EL (cell line): ENCODE measurements around the gene OCA2.
A peak's percentile ranks its signal among the peaks of the same experiment; 100 is the strongest.

ENCODE experiments used
- DNase-seq: peaks from one replicate; pipeline ENCODE4 v3.0.0-alpha.2; 2016

The OCA2 gene

GRCh38 chr15:28068930-28069329 is 30.2 kb downstream of the OCA2 start:
- DNase-seq, result no peak

GRCh38 chr15:28066231-28066630 is 32.9 kb downstream of the OCA2 start:
- no peak for DNase-seq

GRCh38 chr15:28060005-28060404 is 39.1 kb downstream of the OCA2 start:
- no peak for DNase-seq

GRCh38 chr15:28058082-28058481 is 41.0 kb downstream of the OCA2 start:
- no peak for DNase-seq

DNA sequence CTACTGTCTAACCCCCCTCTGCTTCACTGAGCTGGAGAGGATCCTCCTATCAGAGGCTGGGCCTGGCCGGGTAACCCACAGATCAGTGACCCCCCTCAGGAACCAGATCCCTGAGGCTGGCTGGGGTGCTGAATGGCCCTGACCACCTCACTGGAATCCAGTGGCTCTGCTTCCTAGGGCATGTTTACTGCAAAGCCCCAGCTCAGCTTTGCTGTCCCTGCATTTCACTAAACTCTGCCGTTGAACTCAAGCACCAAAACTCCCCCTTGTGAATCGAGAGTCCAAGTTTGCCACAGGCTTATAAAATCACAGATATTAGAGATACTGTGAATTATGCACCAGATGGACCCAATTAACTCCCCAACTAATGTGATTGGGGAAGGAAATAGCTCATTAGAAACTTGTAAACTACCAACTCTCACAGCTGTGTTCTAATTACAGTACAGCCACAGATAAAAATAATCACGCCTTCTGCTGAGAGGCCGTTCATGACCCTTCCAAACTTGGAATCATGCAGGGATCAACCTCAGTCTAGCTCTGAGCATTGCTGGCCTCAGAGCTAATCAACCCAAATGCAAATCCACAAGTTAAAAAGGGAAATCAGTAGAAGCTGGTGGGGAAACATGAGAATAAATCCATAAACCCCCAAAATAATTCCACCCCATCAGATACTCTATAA is 47.0 kb downstream of the OCA2 start:
- no peak for DNase-seq

DNA sequence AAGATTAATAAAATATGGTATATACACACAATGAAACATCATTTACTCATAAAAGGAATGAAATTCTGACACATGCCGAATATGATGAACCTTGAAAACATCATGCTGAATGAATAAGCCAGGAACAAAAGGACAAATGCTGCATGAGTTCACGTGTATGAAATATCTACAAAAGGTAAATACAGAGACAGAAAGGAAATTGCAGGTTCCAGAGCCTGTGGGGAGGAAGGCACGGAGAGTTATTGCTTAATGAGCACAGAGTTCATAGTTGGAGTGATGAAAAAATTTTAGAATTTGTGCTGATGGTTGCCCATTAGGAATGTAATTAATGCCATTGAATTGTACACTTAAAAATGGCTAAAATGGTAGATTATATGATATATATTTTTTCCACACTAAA is 49.5 kb downstream of the OCA2 start:
- DNase-seq, result no peak

GRCh38 chr15:28047277-28047676 is 51.8 kb downstream of the OCA2 start:
- no peak for DNase-seq

GRCh38 chr15:28044121-28044672 is 54.9 kb downstream of the OCA2 start:
- no peak for DNase-seq

DNA sequence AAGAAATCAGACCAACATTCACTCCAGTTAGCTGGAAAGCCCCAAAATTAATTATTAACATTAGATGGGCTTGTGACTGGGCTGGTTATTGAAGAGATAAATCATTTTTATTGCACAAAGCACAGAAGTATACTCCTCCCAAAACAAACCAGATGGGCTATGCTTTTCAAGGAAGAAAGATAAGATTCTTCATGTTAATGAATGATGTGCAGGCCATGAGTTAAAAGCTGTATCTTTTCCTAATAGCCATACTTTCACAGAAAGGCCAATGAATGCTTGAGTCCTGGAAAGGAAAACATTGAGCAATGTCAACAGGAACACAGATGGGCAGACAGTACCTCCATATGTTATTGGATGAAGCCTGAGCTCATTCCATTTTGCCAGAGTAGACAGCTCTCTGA is 55.4 kb downstream of the OCA2 start:
- DNase-seq, result no peak

- DNase-seq, result no peak
These were observed 61.0 kb downstream of the OCA2 start for GRCh38 chr15:28037969-28038590.

- DNase-seq, result no peak
These were observed 65.7 kb downstream of the OCA2 start for GRCh38 chr15:28033443-28033842.

DNA sequence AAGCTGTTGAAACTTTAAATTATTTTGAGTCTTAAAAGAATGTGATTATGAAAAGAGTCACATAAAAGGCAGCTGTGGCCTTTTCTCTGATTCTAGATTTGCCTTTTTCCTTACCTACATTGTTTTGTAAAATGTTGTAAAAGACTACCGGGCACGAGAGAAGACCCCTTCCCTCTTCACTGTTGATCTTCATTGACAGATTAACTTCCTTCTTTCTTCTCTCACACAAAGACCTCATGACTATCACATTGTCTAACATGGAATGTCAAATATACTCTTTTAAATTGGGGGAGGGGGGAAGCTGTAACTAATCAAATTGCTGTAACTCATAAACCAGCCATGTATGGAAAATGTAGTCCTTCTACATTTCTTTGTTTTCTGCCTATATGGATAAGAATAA is 68.3 kb downstream of the OCA2 start:
- DNase-seq, result no peak

- DNase-seq, result no peak
These were observed 71.4 kb downstream of the OCA2 start for GRCh38 chr15:28027714-28028076.

DNA sequence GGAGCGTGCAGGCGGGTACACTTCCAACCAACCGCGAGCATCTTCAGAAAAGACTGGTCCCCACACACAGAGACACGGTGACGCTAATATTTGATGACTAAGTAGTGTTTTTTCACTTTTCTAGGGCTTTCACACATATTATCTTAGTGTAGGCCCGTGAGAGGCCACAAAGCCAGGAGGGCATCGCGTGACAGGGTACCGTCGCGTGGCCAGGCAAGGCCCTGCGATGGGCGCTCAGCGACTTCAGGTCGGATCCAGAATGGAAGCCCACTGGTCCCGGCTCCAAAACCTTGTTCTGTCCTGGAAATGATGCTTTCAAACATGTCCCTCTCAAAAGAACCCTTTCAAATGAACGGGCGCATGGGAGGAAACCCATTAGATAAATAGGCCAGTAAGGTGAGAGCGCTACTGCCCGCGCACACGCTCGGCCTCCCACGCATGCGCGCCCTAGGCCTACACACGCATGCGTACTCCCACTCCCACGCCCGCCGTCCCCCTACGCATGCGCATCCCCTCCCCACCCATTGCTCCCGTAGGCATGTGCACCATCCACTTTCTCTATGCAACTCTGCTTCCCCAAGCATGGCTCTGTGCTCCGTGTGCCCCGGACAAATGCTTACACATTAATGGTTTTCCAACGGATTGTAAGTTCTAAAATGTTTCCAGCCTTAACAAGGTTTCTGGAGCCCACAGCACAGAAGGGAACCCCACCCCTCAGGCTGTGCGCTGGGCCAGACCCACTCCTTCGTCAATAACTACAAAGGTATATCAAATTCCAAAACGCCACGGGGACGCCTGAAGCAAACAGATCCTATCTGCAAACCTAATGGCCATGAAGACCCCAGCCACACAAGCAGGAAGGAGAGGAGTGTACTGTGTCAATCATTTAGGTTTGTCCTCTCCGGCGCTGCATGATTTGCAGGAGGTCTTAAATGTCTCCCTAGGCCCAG is 72.1 kb downstream of the OCA2 start:
- no peak for DNase-seq

DNA sequence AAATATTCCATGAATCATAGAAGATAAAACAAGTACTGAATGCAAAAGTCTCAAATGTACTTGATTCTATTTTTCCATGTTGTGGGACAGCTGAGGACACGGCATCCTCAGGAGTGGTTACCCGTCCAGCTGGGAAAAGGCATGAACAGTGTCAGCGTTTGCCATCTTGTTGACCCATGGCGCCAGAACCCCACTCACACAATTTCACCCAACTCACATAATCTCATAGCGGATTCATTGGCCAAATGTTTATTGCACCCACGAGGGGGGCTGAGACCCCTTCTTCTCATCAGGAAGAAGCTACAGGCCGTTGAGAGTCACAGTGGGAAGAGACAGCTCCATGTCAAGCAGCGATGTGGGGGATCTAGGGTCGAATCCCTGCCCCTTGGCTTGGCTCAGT is 72.9 kb downstream of the OCA2 start:
- no peak for DNase-seq

DNA sequence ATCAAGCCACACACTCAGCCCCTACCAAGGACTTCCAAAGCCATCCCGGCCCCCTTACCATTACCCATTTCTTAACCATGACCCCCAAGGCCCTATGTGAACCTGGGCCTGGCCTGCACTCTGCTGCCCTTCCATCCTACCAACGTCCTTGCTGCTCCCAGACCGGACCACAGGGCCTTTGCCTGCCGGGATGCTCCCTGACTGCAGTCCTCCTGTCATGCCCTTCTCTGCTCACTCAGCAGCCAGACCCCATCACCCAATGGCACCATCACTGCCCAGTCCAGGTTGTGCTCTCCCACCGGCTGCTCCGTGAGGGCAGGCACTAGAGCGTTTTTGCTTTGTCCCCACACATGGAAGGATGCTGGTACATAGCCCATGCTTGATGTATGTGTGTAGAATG is 73.7 kb downstream of the OCA2 start:
- no peak for DNase-seq

- DNase-seq, result no peak
These were observed 74.2 kb downstream of the OCA2 start for GRCh38 chr15:28024889-28025250.

DNA sequence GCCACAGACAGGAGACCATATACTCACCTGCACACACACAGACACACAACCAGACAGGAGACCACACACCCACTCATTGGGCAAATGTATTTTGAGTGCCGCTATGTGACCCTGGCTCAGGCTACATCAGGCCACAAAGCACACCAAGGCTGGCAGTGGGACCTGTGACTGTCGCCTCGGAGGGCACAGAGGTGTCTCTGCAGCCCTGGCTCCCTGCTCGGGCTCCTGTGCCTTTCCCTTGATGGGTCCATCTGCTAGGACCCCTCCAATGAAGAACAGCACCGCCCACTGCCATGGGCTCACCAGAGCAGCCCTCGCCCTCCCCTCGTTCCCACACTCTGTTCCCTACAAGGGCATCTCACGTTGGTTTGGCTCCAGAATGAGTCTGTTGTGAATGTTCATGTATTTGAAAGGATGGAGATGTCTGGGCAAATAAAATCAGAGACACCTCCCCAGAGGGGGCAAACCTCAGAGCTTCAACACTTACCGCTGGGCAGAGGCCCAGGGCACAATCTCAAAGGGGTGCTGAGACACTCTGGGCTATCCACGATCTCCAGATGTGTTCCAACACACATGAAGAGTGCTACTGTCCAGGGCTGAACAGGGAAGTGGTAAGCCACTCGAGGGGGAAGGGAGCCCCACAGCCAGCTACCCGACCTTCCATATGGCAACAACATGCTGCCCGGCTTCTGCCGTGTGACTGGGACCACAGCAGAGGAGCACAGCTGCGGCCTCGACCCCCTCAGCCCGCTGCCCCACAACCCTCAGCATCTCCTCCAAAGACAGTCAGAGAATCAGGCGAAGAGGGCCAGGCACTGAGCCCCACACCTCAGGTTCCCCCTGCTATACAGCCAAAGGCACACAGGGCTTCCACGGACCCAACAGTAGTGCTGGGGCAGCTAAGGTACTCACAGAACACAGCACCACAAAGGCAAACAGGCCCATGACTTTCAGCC is 74.9 kb downstream of the OCA2 start:
- DNase-seq, result no peak

DNA sequence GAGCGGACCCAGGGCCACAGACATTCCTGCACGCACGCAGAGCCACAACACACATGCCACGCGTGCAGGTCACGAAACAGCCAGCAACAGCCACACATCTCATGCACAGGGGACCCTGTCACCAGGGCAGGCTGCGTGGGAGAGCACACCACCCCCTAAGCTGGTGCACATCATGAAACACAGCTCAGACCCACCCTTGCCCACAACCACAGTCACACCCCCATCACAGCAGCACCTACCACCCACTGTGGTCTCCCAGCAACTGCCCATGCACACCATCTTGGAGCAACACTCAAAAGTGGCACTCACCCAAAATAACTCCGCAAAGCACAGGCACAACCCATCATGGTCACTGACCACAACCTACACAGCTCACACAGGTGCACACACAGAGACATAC is 75.7 kb downstream of the OCA2 start:
- no peak for DNase-seq

DNA sequence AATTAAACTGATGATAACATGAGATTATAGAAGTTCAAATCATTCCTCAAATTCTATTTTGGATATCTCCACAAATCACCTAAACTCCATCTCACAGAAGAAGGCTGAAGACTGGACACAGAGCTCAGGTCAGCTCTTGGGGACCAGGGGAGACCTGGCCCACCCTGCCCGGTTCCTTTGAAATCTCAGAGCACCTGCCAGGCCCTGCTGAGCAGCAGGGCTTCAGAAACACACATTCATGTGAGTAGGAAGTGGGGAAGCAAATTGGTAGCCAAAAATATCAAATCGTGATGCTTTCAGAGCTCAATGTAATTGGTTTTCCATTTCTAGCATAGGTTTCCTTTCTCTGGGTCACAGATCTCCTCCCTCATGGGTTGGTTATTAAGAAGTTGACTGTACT is 76.2 kb downstream of the OCA2 start:
- DNase-seq, result no peak

- DNase-seq, result no peak
These were observed 76.9 kb downstream of the OCA2 start for GRCh38 chr15:28022181-28022580.

DNA sequence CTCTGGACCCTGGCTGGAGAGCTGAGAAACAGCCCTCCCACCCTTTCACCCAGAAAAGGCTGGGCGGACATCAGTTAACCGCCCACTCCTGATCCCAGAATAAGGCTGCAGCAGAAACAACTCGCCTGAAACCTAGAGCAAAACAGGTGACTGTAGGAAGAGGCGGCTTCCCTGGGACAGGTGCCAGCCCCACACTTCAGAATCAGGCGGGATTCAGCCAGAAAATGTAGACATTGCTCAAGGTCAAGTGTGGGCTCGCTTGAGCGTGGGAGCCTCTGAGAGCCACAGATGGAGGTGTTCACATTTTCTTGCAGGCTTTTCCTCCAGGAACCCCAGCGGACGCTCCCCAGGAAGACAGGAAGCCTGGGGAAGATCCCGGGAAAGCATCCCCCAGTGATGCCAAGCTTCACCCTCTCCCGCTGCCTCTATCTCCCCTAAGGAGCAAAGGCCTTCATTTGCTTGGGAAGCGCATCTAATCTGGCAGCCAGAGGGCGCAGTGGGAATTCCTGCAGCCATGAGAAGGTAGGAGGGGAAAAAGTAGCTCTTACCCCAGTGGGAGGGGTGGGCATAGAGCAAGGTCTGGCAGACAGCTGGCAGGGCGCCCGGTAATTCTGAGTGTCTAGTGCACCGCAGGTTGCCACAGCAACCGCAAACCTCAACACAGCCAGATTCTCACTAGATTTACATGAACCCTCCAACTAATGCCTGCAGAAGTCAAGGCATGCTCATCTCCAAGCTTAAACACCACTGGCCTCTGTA is 77.7 kb downstream of the OCA2 start:
- peak; percentile 13 for DNase-seq
